GM11168 (cell line): Measurements from ENCODE around the gene FOXC1.

ENCODE experiments used
- in situ Hi-C: fragments of 300-500 bp; cut with MboI; formaldehyde crosslinking; loops from one replicate; pipeline ENCODE4 v1.12.0; 2022; ENCODE audit warnings: low sequenced_read_pairs; ENCODE audit not compliant: unreplicated experiment

Gene FOXC1

GRCh38 chr6:1618311-1619097 is 8.8 kb downstream of the FOXC1 start:
- in situ Hi-C loops: loop anchor here (25.0 kb wide), 1 partner anchor 494 kb away; no protein-coding TSS in a partner anchor

- in situ Hi-C loops: loop anchor here (25.0 kb wide), 1 partner anchor 493 kb away; no protein-coding TSS in a partner anchor
Measured at GRCh38 chr6:1619098-1619672, 9.5 kb downstream of the FOXC1 start.

GRCh38 chr6:1619673-1620503 is 10.2 kb downstream of the FOXC1 start:
- in situ Hi-C loops: loop anchor here (25.0 kb wide), 1 partner anchor 492 kb away; no protein-coding TSS in a partner anchor

GRCh38 chr6:1620504-1621069 is 10.9 kb downstream of the FOXC1 start:
- in situ Hi-C loops: loop anchor here (25.0 kb wide), 1 partner anchor 492 kb away; no protein-coding TSS in a partner anchor

GRCh38 chr6:1621070-1621701 is 11.5 kb downstream of the FOXC1 start:
- in situ Hi-C loops: loop anchor here (25.0 kb wide), 1 partner anchor 491 kb away; no protein-coding TSS in a partner anchor

GRCh38 chr6:1622220-1622850 is 12.6 kb downstream of the FOXC1 start:
- in situ Hi-C loops: loop anchor here (25.0 kb wide), 1 partner anchor 490 kb away; no protein-coding TSS in a partner anchor

- in situ Hi-C loops: loop anchor here (25.0 kb wide), 1 partner anchor 489 kb away; no protein-coding TSS in a partner anchor
Measured at GRCh38 chr6:1622851-1623768, 13.4 kb downstream of the FOXC1 start.

- in situ Hi-C loops: loop anchor here (25.0 kb wide), 1 partner anchor 489 kb away; no protein-coding TSS in a partner anchor
Measured at GRCh38 chr6:1623769-1624057, 14.0 kb downstream of the FOXC1 start.

- in situ Hi-C loops: loop anchor here (25.0 kb wide), 1 partner anchor 488 kb away; no protein-coding TSS in a partner anchor
Measured at GRCh38 chr6:1624058-1624850, 14.5 kb downstream of the FOXC1 start.

- in situ Hi-C loops: loop anchor here (25.0 kb wide), 1 partner anchor 487 kb away; no protein-coding TSS in a partner anchor
Measured at GRCh38 chr6:1624851-1625781, 15.4 kb downstream of the FOXC1 start.

GRCh38 chr6:1625794-1626435 is 16.2 kb downstream of the FOXC1 start:
- in situ Hi-C loops: no loop called here

- in situ Hi-C loops: no loop called here
Measured at GRCh38 chr6:1626481-1626880, 16.8 kb downstream of the FOXC1 start.

GRCh38 chr6:1627827-1628560 is 18.3 kb downstream of the FOXC1 start:
- in situ Hi-C loops: no loop called here

- in situ Hi-C loops: no loop called here
Measured at GRCh38 chr6:1629316-1629715, 19.6 kb downstream of the FOXC1 start.

GRCh38 chr6:1630212-1630770 is 20.6 kb downstream of the FOXC1 start:
- in situ Hi-C loops: no loop called here
